Stimulated activated CD8-positive, alpha-beta memory T cell treated with anti-CD3 and anti-CD28 coated beads, Interleukin-12 subunit alpha, Interleukin-12 subunit beta, amount 100 ng/mL, for 24 hours (primary cell): ENCODE results near the gene RAD51C.
"Not testable (repeated sequence)": the region's sequence is repeated elsewhere in the genome, so short reads cannot be mapped to it uniquely, and the experiment has no call there.

Experiments used
- DNase-seq: peaks from one replicate; pipeline ENCODE4 v3.0.0-alpha.2; 2020; ENCODE audit errors: extremely low read depth

RAD51C gene

DNA sequence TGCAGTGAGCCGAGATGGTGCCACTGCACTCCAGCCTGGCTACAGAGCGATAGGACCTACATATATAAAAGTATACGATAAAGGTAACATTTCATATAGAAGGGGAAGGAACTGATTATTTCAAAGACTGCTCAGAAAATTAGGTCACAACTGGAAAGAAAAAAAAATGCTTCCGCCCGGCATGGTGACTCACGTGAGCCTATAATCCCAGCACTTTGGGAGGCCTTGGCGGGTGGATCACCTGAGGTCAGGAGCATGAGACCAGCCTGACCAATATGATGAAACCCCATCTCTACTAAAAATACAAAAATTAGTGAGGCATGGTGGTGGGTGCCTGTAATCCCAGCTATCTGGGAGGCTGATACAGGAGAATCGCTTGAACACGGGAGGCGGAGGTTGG lies 8.4 kb upstream of the RAD51C start:
- no peak for DNase-seq

DNA sequence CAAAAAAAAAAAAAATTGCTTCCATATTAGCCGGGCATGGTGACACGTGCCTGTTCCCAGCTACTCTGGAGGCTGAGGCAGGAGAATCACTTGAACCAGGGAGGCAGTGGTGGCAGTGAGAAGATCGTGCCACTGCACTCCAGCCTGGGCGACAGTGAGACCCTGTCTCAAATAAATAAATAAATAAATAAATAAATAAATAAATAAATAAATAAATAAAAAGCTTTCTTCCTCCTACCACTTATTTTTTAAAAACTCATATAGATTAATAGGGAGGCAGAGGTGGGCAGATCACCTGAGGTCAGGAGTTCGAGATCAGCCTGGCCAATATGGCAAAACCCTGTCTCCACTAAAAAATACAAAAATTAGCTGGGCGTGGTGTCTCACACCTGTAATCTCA lies 7.9 kb upstream of the RAD51C start:
- DNase-seq = not testable (repeated sequence)

DNA sequence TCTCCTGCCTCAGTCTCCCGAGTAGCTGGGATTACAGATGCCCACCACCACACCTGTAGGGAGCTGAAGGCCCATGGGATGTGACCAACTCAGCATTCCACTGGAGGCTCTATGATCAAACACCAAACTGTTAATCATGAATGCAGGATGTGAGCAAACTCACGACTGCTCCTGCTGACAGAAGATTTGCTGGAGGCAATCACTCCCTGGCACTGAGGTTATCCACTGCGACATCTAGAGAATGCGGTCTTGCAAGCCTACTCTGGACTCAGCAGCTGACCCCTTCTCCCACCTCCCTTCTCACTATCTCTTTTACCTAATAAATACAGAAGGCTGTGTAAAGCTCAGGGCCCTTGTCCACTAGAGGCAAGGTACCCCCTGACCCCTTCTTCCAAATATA lies 5.4 kb upstream of the RAD51C start:
- DNase-seq = no peak

GRCh38 chr17:58688521-58688920 lies 3.9 kb upstream of the RAD51C start:
- DNase-seq = no peak

- DNase-seq = not testable (repeated sequence)
Measured at GRCh38 chr17:58690033-58690432, 2.4 kb upstream of the RAD51C start.

DNA sequence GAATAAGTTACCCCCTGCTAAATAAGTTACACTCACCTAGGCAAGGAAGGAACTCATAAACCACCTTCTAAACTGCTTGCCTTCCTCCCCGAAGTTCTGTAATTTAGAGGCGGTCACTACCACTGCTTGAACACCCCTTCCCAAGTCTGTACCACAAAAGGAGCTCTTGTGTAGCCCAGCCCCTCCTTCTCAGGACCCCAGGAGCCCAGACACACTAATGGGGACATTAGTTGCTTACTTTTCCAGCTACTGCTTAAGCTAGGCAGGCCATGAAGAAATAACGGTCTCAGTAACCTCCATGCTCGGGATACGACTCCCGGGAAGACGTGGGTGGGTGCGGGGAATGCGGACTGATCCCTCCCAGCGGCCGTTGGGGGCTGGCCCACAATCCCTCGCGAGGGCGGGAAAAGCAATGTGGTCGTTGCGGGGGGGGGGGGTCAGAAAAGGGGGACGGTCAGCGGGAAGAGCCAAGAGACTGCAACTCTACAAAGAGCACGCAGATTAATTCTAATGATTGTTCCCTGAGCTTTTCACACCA lies 632 bp upstream of the RAD51C start, which contains the start of gene TEX14:
Gene TEX14 (minus strand): TSS at position 345 of the 538 bp plus-strand sequence. CDS start 40,044 bp downstream, outside the sequence.
- no peak for DNase-seq

DNA sequence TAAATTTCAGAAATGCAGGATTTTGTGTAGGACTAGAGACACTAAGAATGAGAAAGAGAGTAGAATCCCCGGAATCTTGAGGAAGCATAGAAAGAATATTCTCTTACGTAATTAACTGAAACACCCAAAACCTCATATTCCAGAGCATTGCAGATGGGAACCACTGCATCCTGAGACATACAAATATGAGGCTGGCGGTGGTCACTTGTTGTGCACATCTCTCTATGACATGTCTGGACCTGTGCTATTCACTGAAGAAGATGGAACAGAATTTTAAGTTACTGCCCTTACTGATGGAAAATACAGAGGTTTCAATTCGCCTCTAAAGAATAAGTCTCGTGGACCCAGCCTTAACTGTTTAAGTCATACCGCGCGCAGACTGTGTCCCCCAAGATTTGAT lies 806 bp downstream of the RAD51C start:
- no peak for DNase-seq

DNA sequence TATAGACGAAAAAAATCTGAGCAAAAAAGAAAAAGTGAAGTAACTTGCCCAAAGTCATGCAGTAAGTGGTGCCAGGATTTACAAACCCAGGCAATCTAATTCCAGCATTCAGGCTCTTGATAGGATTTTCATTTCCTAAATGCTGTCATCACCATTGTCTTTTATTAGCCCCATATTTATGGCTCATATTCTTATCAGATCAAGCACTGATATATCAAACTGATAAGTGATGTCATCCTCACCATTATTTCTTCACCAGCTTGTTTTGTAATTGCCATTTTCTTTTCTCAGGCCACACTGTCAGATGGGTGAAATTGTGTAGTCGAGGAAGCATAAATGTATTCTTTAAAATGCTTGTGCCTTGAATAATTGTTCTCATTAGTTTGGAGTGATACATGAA lies 1.3 kb downstream of the RAD51C start:
- no peak for DNase-seq

DNA sequence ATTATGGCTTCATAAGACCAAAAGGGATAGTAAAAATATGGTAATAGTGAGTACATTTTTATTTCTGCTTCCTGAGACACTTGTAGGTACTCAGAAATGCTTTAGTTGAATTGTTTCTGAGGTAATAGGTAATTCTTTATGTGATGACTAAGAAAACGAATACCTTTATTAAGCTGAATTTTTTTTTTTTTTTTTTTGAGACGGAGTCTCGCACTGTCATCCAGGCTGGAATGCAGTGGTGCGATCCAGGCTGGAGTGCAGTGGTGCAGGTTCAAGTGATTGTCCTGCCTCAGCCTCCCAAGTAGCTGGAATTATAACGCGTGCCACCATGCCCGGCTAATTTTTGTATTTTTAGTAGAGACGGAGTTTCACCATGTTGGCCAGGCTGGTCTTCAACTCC lies 1.9 kb downstream of the RAD51C start:
- DNase-seq = no peak

DNA sequence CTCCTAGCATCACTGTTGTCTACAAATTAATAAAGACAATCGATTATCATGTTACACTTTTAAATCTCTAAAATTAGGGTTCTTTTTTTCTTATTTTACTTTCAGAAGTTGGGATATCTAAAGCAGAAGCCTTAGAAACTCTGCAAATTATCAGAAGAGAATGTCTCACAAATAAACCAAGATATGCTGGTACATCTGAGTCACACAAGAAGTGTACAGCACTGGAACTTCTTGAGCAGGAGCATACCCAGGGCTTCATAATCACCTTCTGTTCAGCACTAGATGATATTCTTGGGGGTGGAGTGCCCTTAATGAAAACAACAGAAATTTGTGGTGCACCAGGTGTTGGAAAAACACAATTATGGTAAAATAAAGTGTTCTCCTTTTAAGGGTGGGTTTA lies 2.4 kb downstream of the RAD51C start:
- DNase-seq = no peak

- DNase-seq = no peak
Measured at GRCh38 chr17:58699771-58700170, 7.4 kb downstream of the RAD51C start.

- DNase-seq = no peak
Measured at GRCh38 chr17:58702045-58702476, 9.7 kb downstream of the RAD51C start.

DNA sequence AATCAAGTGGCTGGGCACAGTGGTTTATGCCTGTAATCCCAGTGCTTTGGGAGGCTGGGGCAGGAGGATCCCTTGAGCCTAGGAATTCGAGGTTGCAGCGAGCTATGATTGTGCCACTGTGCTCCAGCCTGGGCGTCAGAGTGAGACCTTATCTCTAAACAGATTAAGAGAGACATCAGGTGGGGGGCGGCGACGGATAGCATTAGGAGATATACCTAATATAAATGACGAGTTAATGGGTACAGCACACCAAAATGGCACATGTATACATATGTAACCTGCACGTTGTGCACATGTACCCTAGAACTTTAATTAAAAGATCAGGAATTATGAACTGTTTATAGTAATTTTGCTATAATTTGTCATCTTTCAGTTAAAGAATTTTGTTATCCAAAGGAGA lies 10.3 kb downstream of the RAD51C start:
- no peak for DNase-seq

DNA sequence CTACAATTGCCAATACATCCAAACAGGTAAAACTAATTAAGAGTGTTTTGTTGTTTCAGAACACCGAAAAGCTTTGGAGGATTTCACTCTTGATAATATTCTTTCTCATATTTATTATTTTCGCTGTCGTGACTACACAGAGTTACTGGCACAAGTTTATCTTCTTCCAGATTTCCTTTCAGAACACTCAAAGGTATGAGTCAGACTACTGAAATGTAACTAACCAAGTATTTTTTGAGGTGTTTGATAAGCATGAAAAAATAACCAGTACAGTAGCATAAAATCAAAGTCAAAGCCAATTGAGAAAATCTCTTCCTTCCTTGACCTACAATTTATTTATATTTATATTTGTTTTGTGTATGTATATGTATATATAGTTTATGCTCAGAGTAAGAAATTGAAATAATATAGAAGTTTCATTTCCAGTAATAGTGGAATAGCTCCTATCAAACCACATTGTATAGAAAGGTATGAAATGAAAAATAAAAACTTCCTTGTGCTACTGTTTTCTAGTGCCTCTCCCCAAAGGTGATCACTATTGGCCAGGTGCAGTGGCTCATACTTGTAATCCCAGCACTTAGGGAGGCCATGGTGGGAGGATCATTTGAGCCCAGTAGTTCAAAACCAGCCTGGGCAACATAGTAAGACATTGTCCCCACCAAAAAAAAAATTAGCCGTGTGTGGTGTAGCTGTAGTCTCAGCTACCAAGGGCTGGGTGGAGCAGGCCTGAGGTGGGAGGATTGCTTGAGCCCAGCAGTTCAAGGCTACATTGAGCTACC lies 10.9 kb downstream of the RAD51C start:
- no peak for DNase-seq

DNA sequence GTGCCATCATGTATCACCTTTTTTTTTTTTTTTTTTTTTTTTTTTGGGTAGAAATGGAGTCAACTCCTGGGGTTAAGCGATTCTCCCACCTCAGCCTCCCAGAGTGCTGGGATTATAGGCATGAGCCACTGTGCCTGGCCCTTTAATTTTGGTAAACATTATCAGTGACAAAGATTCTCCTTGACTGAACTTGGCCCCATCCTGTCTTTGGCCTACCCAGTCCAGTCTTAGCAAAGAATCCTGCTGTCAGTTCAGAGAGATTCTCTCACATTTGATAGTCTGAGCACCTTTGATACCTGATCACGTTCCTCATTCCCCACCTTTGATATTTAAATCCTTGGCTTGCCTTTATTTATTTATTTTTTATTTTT lies 11.5 kb downstream of the RAD51C start:
- DNase-seq = no peak

DNA sequence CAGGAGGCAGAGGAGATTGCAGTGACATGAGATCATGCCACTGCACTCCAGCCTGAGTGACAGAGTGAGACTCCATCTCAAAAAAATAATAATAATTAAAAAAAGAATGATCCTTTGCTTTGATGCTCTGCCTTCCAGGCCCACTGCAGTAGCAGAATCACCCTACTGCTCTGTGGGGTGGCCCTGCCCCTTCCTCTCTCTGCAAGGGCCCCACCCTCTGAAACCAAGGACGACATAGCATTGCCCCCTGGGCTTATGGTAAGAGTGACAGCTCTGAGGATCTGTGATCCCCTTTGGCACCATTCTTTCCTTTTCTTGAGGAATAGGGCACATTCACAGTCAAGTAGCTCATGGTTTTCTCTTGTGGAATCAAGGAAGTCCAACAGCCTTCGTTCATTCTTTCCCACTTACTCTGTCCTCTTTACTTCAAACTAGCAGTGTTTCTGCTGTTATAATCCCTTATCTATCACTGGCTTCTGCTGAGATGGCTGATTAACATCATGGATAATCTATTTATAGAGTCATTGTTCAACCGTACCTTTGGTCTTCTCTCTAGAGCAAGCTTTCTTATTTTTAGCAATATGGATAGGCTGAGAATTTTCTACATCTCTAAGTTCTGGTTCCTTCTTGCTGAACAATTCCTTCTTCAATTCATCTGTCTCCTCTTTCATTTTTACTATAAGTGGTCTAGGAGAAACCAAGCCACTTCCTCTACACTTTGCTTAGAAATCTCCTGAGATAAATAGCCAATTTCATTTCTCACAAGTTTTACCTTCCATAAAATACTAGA lies 14.1 kb downstream of the RAD51C start:
- DNase-seq = no peak

- DNase-seq = no peak
Measured at GRCh38 chr17:58710948-58711552, 18.6 kb downstream of the RAD51C start.

DNA sequence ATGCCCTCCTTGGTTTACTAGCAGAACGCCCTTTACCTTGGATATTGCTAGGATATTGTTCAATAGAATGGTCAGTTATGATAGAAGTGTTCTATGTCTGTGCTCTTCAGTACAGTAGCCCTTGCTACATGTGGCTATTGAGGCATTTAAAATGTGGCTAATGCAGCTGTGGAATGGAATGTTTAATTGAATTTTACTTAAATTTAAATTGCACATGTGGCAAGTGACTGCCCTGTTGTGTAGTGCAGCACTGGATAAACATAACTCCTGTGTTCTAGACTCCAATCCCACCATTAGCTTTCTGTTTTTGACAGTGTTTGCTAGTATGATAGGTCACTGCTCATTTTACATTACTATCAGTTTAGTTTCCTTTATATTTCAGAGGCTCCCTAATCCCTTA lies 29.9 kb downstream of the RAD51C start:
- DNase-seq = no peak

DNA sequence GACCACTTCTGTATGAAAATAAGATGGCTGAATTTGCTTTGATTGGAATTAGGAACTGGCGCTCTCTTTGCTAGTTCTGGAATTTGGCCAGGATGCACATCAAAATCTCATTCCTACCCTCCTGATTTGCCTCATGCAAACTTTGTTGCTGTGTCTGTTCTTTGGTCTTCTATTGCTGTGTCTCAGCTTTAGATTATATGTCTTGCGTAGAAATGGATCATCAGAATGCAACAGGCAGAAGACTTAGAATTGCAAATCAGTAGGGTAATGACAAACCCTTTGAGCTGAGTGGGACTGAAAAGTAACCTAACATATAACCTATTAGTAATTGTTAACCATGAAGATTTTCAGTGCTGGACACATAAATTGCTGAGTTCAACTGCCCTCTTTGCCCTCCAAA lies 30.3 kb downstream of the RAD51C start:
- DNase-seq = no peak

GRCh38 chr17:58728798-58729197 lies 36.4 kb downstream of the RAD51C start:
- DNase-seq = no peak

GRCh38 chr17:58730937-58731336 lies 38.5 kb downstream of the RAD51C start:
- DNase-seq = no peak

GRCh38 chr17:58734040-58734439 lies 41.6 kb downstream of the RAD51C start:
- DNase-seq = no peak
